Gastrocnemius medialis (tissue), 4 donors: ENCODE measurements around the gene PIGA. TPM values are rescaled to one million over a fixed set of nuclear protein-coding genes. Genes with fewer than 3 reads are reported as not detected.
A peak's percentile ranks its signal among the peaks of the same experiment; 100 is the strongest.

Experiments
- ATAC-seq, 2 donors: fragments of 150-250 bp; one replicate each; pipeline ENCODE4 v1.9.1; 2016
- DNase-seq, 2 donors: peaks; one replicate each; pipeline ENCODE4 v3.0.0-alpha.2; 2019
- H3K27ac ChIP-seq, 4 donors: fragments of 200-600 bp; sonication (generic); 1 replicate in 1 of 4; 2 replicates in 3 of 4; pipeline ENCODE4 v1.5.1; 2016 to 2018; ENCODE audit warnings: mild to moderate bottlenecking in 2 of 4, moderate library complexity in 1 of 4
- H3K27me3 ChIP-seq, 3 donors: fragments of 200-600 bp; sonication (generic) in 2 of 3; 1 replicate in 1 of 3; 2 replicates in 2 of 3; pipeline versions ENCODE4 v1.5.1 to v1.6.0; 2016 to 2019; ENCODE audit warnings: mild to moderate bottlenecking in 1 of 3, moderate library complexity in 1 of 3
- H3K36me3 ChIP-seq, 2 donors: fragments of 200-600 bp; sonication (generic) in 1 of 2; one replicate each; pipeline ENCODE4 v1.5.1; 2017 to 2018
- H3K4me1 ChIP-seq, 2 donors: fragments of 200-600 bp; sonication (generic) in 1 of 2; one replicate each; pipeline ENCODE4 v1.5.1; 2016 to 2017; ENCODE audit warnings: mild to moderate bottlenecking in 2 of 2
- H3K4me3 ChIP-seq, 4 donors: fragments of 200-600 bp; sonication (generic) in 3 of 4; 1 replicate in 1 of 4; 2 replicates in 3 of 4; pipeline ENCODE4 v1.5.1; 2016 to 2019; ENCODE audit warnings: mild to moderate bottlenecking in 2 of 4
- H3K9me3 ChIP-seq, 3 donors: fragments of 200-600 bp; sonication (generic) in 2 of 3; 1 replicate in 1 of 3; 2 replicates in 2 of 3; pipeline ENCODE4 v1.5.1; 2016 to 2019
- CTCF ChIP-seq, 5 experiments: fragments of 450-650 bp in 3 of 5; fragments of 200-600 bp in 2 of 5; sonication (generic) in 2 of 5; IDR thresholded peaks in 4 of 5; conservative IDR thresholded peaks in 1 of 5; 1 replicate in 4 of 5; 2 replicates in 1 of 5; pipeline ENCODE4 v1.5.1; 2016 to 2019; ENCODE audit warnings: antibody characterized with exemption in 5 of 5, mild to moderate bottlenecking in 3 of 5, moderate library complexity in 3 of 5
- POLR2A ChIP-seq, 2 donors: fragments of 450-650 bp; IDR thresholded peaks; one replicate each; pipeline ENCODE4 v1.6.1; 2017; ENCODE audit warnings: antibody characterized with exemption in 2 of 2, mild to moderate bottlenecking in 2 of 2, moderate library complexity in 2 of 2
- in situ Hi-C, 4 donors: fragments of 200-750 bp; cut with MboI; loops; one replicate each; pipeline versions ENCODE4 v1.15.0 to v1.8.0; 2017; ENCODE audit warnings: low sequenced_read_pairs in 4 of 4
- intact Hi-C: fragments of 100-400 bp; cut with DNase I; formaldehyde crosslinking; loops from one replicate; pipeline ENCODE4 v1.15.1; 2023; ENCODE audit warnings: low total_unique reads
- total RNA-seq, 4 donors: library from RNA; depleted of rRNA; stranded (reverse); fragments of >200 nt; gene quantifications; one replicate each; pipeline versions ENCODE4 v1.1.0 to v1.2.3, GENCODE V29; 2016

The PIGA gene
- total RNA-seq, 4 donors from 2014 or later, result 1.5 to 5.9 (median 3.1) TPM

DNA sequence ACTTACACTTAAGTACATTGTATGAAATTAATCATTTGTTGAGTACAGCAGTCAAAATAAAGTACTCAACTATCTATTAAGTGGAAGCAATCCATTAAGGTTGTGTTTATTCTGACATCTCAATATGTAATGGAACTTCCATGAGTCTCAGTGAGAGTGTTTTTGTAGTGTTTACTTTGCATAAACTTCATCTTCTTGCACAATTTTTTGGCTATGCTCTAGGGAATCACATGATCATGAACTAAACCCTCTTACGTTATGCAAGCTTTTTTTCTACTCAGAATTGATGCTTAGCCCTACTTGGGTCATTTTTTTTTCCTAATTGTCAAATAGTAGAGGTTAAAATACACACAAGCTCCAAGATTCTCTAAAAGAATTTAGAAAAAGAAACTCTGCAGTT, 21.1 kb upstream of the PIGA start:
- H3K27me3 ChIP-seq, result no peaks in the 10 kb centered on the region
- H3K27ac ChIP-seq, result peak overlapping the region; percentile 3 to 48 (median 34)
- ATAC-seq, result peak; percentile 63 to 65
- H3K4me1 ChIP-seq, result no peaks in the 10 kb centered on the region
- no peaks in the 10 kb centered on the region for H3K36me3 ChIP-seq
- no peak overlapping the region for H3K4me3 ChIP-seq
- no peak for TF ChIP-seq CTCF (IDR thresholded peaks at IDR 0.05 in 4 of 5, conservative IDR thresholded peaks at IDR 0.05 in 1 of 5)
- TF ChIP-seq POLR2A (IDR thresholded peaks at IDR 0.05), result no peak
- in situ Hi-C loops (loop anchor here in 1 of 4 donors (10.0 kb wide), 1 partner anchor 108 kb away; no protein-coding TSS in a partner anchor), intact Hi-C loops (no loop called here)
- no peaks in the 10 kb centered on the region for H3K9me3 ChIP-seq
- DNase-seq, result no peak

DNA sequence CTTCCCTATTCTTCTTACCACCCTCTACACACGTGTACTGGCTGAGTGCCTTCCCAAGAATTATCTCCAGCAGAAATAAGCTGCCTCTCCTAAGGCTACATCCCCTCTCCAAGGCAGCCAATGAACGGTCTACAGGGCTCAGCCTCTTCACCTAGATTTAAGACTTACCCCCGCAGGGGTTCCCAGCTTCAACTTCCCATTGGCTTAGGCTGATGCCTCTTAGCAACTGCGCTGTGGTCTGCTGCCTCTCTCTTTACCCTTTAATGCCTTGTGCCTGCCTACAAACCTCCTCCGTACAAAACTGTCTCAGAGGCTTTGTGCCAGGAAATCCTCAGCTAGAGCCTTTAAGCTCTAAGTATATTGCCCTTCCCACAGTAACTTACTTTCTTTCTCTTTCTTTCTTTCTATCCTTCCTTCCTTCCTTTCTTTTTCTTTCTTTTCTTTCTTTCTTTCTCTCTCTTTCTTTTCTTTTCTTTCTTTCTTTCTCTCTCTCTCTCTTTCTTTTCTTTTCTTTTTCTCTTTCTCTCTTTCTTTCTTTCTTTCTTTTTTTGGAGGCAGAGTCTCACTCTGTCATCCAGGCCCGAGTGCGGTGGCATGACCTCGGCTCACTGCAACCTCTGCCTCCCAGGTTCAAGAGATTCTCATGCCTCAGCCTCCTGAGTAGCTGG, 15.1 kb upstream of the PIGA start:
- Histone ChIP-seq H3K27ac (peak overlapping the region; percentile 12 to 30 (median 30)), H3K9me3 (no peaks in the 10 kb centered on the region), H3K4me1 (no peaks in the 10 kb centered on the region), H3K27me3 (no peaks in the 10 kb centered on the region), H3K36me3 (peaks cover 0 to 8% of the 10 kb centered on the region in 2 donors), H3K4me3 (no peak overlapping the region)
- DNase-seq, result no peak
- ATAC-seq, result no peak
- in situ Hi-C loops, result loop anchor here in 1 of 4 donors (10.0 kb wide), 1 partner anchor 114 kb away; no protein-coding TSS in a partner anchor
- TF ChIP-seq CTCF (IDR thresholded peaks at IDR 0.05 in 4 of 5, conservative IDR thresholded peaks at IDR 0.05 in 1 of 5) (no peak), POLR2A (IDR thresholded peaks at IDR 0.05) (no peak)
- intact Hi-C loops, result no loop called here

DNA sequence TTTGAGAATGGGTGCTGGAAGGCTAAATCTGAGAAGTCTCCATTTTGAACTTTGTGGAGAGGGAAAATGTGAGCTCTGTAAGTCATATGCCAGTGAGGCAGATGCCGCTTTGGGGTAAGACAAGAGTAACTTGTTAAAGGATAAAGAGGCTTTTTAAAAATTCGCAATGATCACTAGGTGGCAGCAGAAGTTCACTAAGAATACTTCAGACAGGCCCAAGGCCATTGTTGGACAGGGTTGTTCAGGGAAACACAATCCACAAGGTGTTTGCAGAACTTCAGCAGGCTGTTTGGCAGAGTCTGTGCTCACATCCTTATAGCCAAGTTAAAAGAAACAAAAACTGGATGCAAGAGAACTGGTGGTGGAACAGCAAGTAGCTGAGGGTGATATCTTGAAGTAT, 13.7 kb upstream of the PIGA start:
- intact Hi-C loops (loop anchor here (1.0 to 10.0 kb wide), 2 partner anchors 118 to 216 kb away; no protein-coding TSS in a partner anchor), in situ Hi-C loops (loop anchor here in 2 of 4 donors (5.0 to 25.0 kb wide), 3 partner anchors 118 to 216 kb away; partner anchors contain the start of gene PIR (in 1 of the 2))
- peak in 1 of 2 donors; percentile 44 for DNase-seq
- peak; percentile 6 to 57 (median 42) for TF ChIP-seq CTCF (IDR thresholded peaks at IDR 0.05 in 4 of 5, conservative IDR thresholded peaks at IDR 0.05 in 1 of 5)
- TF ChIP-seq POLR2A (IDR thresholded peaks at IDR 0.05), result no peak
- Histone ChIP-seq H3K27me3 (no peaks in the 10 kb centered on the region), H3K9me3 (no peaks in the 10 kb centered on the region), H3K4me1 (no peaks in the 10 kb centered on the region), H3K36me3 (peaks cover 0 to 8% of the 10 kb centered on the region in 2 donors), H3K4me3 (no peak overlapping the region), H3K27ac (no peak overlapping the region)
- peak; percentile 75 to 84 for ATAC-seq

DNA sequence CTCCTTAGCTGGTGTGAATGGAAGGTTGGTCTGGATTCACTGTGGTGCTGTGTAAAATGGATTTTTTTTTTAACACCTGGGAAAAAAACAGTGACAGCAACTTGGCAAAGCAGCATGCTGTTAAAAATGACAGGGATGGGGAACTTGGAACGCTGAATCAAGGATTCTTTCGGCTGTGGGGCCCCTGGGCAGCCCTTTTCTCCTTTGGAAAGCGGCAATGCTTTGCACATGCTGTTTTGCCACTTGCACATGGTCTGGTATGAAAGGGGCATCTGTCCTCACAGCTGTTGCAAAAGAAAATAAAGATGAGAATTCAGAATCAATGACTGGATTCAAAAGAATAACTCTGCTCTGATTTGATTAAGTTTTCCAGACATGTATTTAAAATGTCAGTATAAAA, 10.7 kb upstream of the PIGA start:
- TF ChIP-seq POLR2A (IDR thresholded peaks at IDR 0.05) (no peak), CTCF (IDR thresholded peaks at IDR 0.05 in 4 of 5, conservative IDR thresholded peaks at IDR 0.05 in 1 of 5) (no peak)
- Histone ChIP-seq H3K9me3 (no peaks in the 10 kb centered on the region), H3K4me1 (no peaks in the 10 kb centered on the region), H3K4me3 (no peak overlapping the region), H3K36me3 (peaks cover 0 to 8% of the 10 kb centered on the region in 2 donors), H3K27me3 (no peaks in the 10 kb centered on the region), H3K27ac (no peak overlapping the region)
- DNase-seq (no peak), ATAC-seq (no peak)
- in situ Hi-C loops, result loop anchor here in 2 of 4 donors (5.0 to 25.0 kb wide), 3 partner anchors 121 to 219 kb away; partner anchors contain the start of gene PIR (in 1 of the 2)
- intact Hi-C loops, result loop anchor here (10.0 kb wide), 1 partner anchor 219 kb away; no protein-coding TSS in a partner anchor
